Activated naive CD4-positive, alpha-beta T cell treated with anti-CD3 and anti-CD28 coated beads for 36 hours (primary cell): Measurements from ENCODE around the gene C1R. TPM values are rescaled to one million over a fixed set of nuclear protein-coding genes. Genes with fewer than 3 reads are reported as not detected.
"Not testable (repeated sequence)": the region's sequence is repeated elsewhere in the genome, so short reads cannot be mapped to it uniquely, and the experiment has no call there.

Experiments
- CTCF ChIA-PET: fragments of 350-600 bp; sonication (Branson Sonifier 250); formaldehyde crosslinking; loops from one replicate; lab custom pipeline; 2021; ENCODE audit warnings: antibody characterized with exemption; lab: Charles Lee
- DNase-seq: peaks from one replicate; pipeline ENCODE4 v3.0.0-alpha.2; 2020
- H3K27ac Mint-ChIP-seq: one replicate; pipeline ENCODE4 v1.8.0; 2021; ENCODE audit warnings: mild to moderate bottlenecking, mixed read lengths
- H3K27me3 Mint-ChIP-seq: one replicate; pipeline ENCODE4 v1.8.0; 2021; ENCODE audit warnings: low read depth, mixed read lengths
- H3K36me3 Mint-ChIP-seq: one replicate; pipeline ENCODE4 v1.8.0; 2021; ENCODE audit warnings: low read depth, mixed read lengths
- H3K4me1 Mint-ChIP-seq: one replicate; pipeline ENCODE4 v1.8.0; 2021; ENCODE audit warnings: low read depth, mixed read lengths
- H3K4me3 Mint-ChIP-seq: one replicate; pipeline ENCODE4 v1.8.0; 2021; ENCODE audit warnings: mild to moderate bottlenecking, moderate library complexity, mixed read lengths
- H3K9me3 Mint-ChIP-seq: one replicate; pipeline ENCODE4 v1.8.0; 2021; ENCODE audit warnings: mixed read lengths
- intact Hi-C: fragments of 100-400 bp; cut with micrococcal nuclease; formaldehyde crosslinking; loops from one replicate; pipeline ENCODE4 v1.15.1; 2023
- total RNA-seq, 2 experiments: library from RNA; stranded (reverse); gene quantifications; one replicate each; pipeline ENCODE4 v1.2.3, GENCODE V29; 2021

C1R gene
- total RNA-seq, 2 experiments from 2014 or later: 1.4 to 1.5 TPM

- H3K27me3 Mint-ChIP-seq: no peaks in the 10 kb centered on the region
- H3K36me3 Mint-ChIP-seq: no peaks in the 10 kb centered on the region
- H3K9me3 Mint-ChIP-seq: no peaks in the 10 kb centered on the region
- intact Hi-C loops: no loop called here
- no peak overlapping the region for H3K27ac Mint-ChIP-seq
- no peaks in the 10 kb centered on the region for H3K4me1 Mint-ChIP-seq
- H3K4me3 Mint-ChIP-seq: no peak overlapping the region
- CTCF ChIA-PET: interaction anchor here (1.4 kb wide), 1 partner anchor 68 kb away, joined by 3 read pairs; no protein-coding TSS in a partner anchor
- DNase-seq: no peak
These were observed 53.7 kb downstream of the C1R start for GRCh38 chr12:7038591-7038990.

- H3K27me3 Mint-ChIP-seq, H3K9me3 Mint-ChIP-seq, intact Hi-C loops, DNase-seq, H3K36me3 Mint-ChIP-seq, H3K4me1 Mint-ChIP-seq, H3K27ac Mint-ChIP-seq, H3K4me3 Mint-ChIP-seq: not testable (repeated sequence)
- CTCF ChIA-PET: interaction anchor here (1.3 kb wide), 1 partner anchor 71 kb away, joined by 3 read pairs; the partner anchor contains the start of gene C1RL
These were observed 54.8 kb downstream of the C1R start for GRCh38 chr12:7037411-7037810.

- no peaks in the 10 kb centered on the region for H3K36me3 Mint-ChIP-seq
- no peak overlapping the region for H3K4me3 Mint-ChIP-seq
- H3K9me3 Mint-ChIP-seq: no peaks in the 10 kb centered on the region
- CTCF ChIA-PET: interaction anchor here (2.1 kb wide), 1 partner anchor 78 kb away, joined by 4 read pairs; no protein-coding TSS in a partner anchor
- intact Hi-C loops: no loop called here
- no peak for DNase-seq
- H3K4me1 Mint-ChIP-seq: no peaks in the 10 kb centered on the region
- no peaks in the 10 kb centered on the region for H3K27me3 Mint-ChIP-seq
- no peak overlapping the region for H3K27ac Mint-ChIP-seq
These were observed 56.8 kb downstream of the C1R start for GRCh38 chr12:7035463-7035862.

DNA sequence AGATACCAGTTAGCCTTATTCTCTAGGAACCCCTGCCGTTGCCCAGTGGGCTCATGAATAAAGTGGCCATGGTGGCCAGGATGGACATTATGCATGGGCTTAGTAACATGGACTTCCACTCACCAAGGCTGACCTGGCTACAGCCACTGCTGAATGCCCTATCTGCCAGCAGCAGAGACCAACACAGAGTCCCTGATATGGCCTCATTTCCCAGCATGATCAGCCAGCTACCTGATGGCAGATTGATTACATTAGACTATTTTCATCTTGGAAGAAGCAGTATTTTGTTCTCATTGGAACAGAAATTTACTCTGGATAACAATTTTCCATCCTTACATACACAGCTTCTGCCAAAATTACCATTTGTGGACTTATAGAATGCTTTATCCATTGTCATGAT, 57.8 kb downstream of the C1R start:
- Mint-ChIP-seq H3K36me3 (no peaks in the 10 kb centered on the region), H3K27me3 (no peaks in the 10 kb centered on the region), H3K27ac (no peak overlapping the region), H3K4me3 (no peak overlapping the region), H3K9me3 (no peaks in the 10 kb centered on the region), H3K4me1 (no peaks in the 10 kb centered on the region)
- no peak for DNase-seq
- CTCF ChIA-PET: no interaction called here
- intact Hi-C loops: no loop called here

DNA sequence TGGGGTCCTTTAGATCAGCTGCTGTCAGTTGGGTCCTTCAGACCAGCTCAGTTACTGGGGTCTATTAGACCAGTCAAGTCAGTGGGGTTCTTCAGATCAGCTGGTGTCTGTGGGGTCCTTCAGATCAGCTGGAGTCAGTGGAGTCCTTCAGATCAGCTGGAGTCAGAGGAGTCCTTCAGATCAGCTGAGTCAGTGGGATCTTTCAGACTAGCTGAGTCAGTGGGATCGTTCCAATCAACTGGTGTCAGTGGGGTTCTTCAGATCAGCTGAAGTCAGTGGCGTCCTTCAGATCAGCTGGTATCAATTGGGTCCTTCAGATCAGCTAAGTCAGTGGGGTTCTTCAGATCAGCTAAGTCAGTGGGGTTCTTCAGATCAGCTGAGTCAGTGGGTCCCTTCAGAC, 59.3 kb downstream of the C1R start:
- Mint-ChIP-seq H3K27me3 (no peaks in the 10 kb centered on the region), H3K36me3 (no peaks in the 10 kb centered on the region), H3K4me3 (no peak overlapping the region), H3K27ac (no peak overlapping the region), H3K9me3 (no peaks in the 10 kb centered on the region), H3K4me1 (no peaks in the 10 kb centered on the region)
- intact Hi-C loops: no loop called here
- no peak for DNase-seq
- CTCF ChIA-PET: interaction anchor here (1.0 to 1.6 kb wide), 2 partner anchors 10 to 31 kb away, joined by 3 to 13 read pairs; no protein-coding TSS in a partner anchor

DNA sequence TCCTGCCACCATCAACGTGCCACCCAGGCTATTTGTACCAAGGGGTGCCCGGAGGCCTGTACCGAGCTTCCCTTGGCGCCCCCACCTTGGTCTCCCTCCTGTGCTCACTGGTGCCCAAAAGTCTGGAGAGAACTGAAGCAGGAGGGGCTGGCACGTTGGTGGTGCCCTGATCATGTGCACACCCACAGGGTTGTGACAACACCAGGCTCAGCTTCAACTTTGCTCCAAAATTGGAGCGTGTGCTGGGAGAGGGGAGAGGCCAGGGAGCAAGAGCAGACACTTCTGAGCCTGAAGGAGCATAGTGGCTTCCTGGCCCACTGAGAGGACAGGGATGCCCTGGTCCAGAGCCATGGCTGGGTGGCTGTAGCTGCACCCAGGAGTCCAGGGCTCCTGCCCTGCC, 60.9 kb downstream of the C1R start:
- Mint-ChIP-seq H3K4me3 (no peak overlapping the region), H3K4me1 (no peaks in the 10 kb centered on the region), H3K9me3 (no peaks in the 10 kb centered on the region), H3K27me3 (no peaks in the 10 kb centered on the region), H3K36me3 (no peaks in the 10 kb centered on the region), H3K27ac (no peak overlapping the region)
- intact Hi-C loops: no loop called here
- CTCF ChIA-PET: interaction anchor here (1.2 kb wide), 1 partner anchor 61 kb away, joined by 3 read pairs; the partner anchor contains the start of gene C1R
- no peak for DNase-seq

Other genes starting within 250 kb of the C1R start
- gene CDCA3, start 241.2 kb downstream of the C1R start, total RNA-seq: 100 to 1,000 TPM; 106 to 108 TPM
- 100 to 1,000 TPM; 115 to 123 TPM for gene USP5, start 240.3 kb downstream of the C1R start, total RNA-seq
- 1,000 to 10,000 TPM; 1,222 to 1,282 TPM for gene TPI1, start 224.9 kb downstream of the C1R start, total RNA-seq
- 1 to 10 TPM; 2.6 to 2.8 TPM for gene SPSB2, start 219.1 kb downstream of the C1R start, total RNA-seq
- gene LRRC23, start 187.6 kb downstream of the C1R start, total RNA-seq: 1 to 10 TPM; 6.3 to 6.4 TPM
- gene ENO2, start 177.9 kb downstream of the C1R start, total RNA-seq: 100 to 1,000 TPM; 128 to 131 TPM
- gene ATN1, start 164.5 kb downstream of the C1R start, total RNA-seq: 10 to 100 TPM; 20.1 to 22.2 TPM
- not detected for gene RNU7-1, start 148.6 kb downstream of the C1R start, total RNA-seq
- gene C12orf57, start 148.4 kb downstream of the C1R start, total RNA-seq: 100 to 1,000 TPM; 242 to 245 TPM
- 100 to 1,000 TPM; 334 to 348 TPM for gene PTPN6, start 141.1 kb downstream of the C1R start, total RNA-seq
- 100 to 1,000 TPM; 389 to 392 TPM for gene PHB2, start 121.8 kb downstream of the C1R start, total RNA-seq
- gene EMG1, start 121.5 kb downstream of the C1R start, total RNA-seq: 10 to 100 TPM; 89.1 to 91.9 TPM
- gene LPCAT3, start 74.0 kb downstream of the C1R start, total RNA-seq: 10 to 100 TPM; 22.7 to 27.2 TPM
- gene C1S, start 31.7 kb downstream of the C1R start, total RNA-seq: 1 to 10 TPM; 2.2 to 3.1 TPM
- 10 to 100 TPM; 10.3 to 11.5 TPM for gene C1RL, start 16.8 kb upstream of the C1R start, total RNA-seq
- under 1 TPM in 1 of 2 experiments, not detected in 1; 0.57 TPM for gene RBP5, start 36.4 kb upstream of the C1R start, total RNA-seq
- 10 to 100 TPM; 18.3 to 21.8 TPM for gene CLSTN3, start 37.9 kb upstream of the C1R start, total RNA-seq
- 10 to 100 TPM; 29.7 to 30.9 TPM for gene PEX5, start 97.2 kb upstream of the C1R start, total RNA-seq
- gene ACSM4, start 211.6 kb upstream of the C1R start, total RNA-seq: not detected